Liver (tissue), 9 donors: Measurements from ENCODE around the gene ARHGEF28. TPM values are rescaled to one million over a fixed set of nuclear protein-coding genes. Genes with fewer than 3 reads are reported as not detected.

Experiments used
- DNase-seq: peaks from one replicate; pipeline ENCODE4 v3.0.0-alpha.2; 2017; ENCODE audit warnings: low spot score
- H3K27ac ChIP-seq, 2 donors: one replicate each; pipeline ENCODE4 v1.7.0; 2013; ENCODE audit warnings: inconsistent platforms in 2 of 2, low read length in 2 of 2, control low read depth in 1 of 2, low read depth in 1 of 2, mild to moderate bottlenecking in 1 of 2
- H3K27me3 ChIP-seq, 4 donors: one replicate each; pipeline versions ENCODE4 v1.6.1 to v1.7.0; 2013; ENCODE audit warnings: low read length in 3 of 4, inconsistent platforms in 1 of 4, mild to moderate bottlenecking in 1 of 4, moderate library complexity in 1 of 4; ENCODE audit not compliant: control insufficient read depth in 4 of 4, insufficient read depth in 4 of 4
- H3K36me3 ChIP-seq, 4 donors: one replicate each; pipeline versions ENCODE4 v1.6.1 to v1.7.0; 2013; ENCODE audit warnings: low read length in 3 of 4, mild to moderate bottlenecking in 3 of 4, low read depth in 1 of 4, moderate library complexity in 1 of 4; ENCODE audit not compliant: control insufficient read depth in 4 of 4, insufficient read depth in 3 of 4
- H3K4me1 ChIP-seq, 4 donors: one replicate each; pipeline versions ENCODE4 v1.6.1 to v1.7.0; 2013; ENCODE audit warnings: low read length in 3 of 4, mild to moderate bottlenecking in 3 of 4, moderate library complexity in 1 of 4; ENCODE audit not compliant: control insufficient read depth in 4 of 4, insufficient read depth in 4 of 4
- H3K4me3 ChIP-seq, 3 donors: one replicate each; pipeline versions ENCODE4 v1.6.1 to v1.7.0; 2013; ENCODE audit warnings: low read length in 3 of 3, control low read depth in 1 of 3, low read depth in 1 of 3, mild to moderate bottlenecking in 1 of 3
- H3K9ac ChIP-seq, 2 donors: one replicate each; pipeline ENCODE4 v1.7.0; 2013; ENCODE audit warnings: low read length in 2 of 2, mild to moderate bottlenecking in 2 of 2, moderate library complexity in 2 of 2, control low read depth in 1 of 2, low read depth in 1 of 2
- H3K9me3 ChIP-seq, 4 donors: one replicate each; pipeline versions ENCODE4 v1.6.1 to v1.7.0; 2013; ENCODE audit warnings: low read length in 3 of 4; ENCODE audit not compliant: control insufficient read depth in 4 of 4
- ATF3 ChIP-seq: IDR thresholded peaks from 2 replicates; pipeline ENCODE4 v1.6.1; 2016; ENCODE audit warnings: antibody characterized with exemption
- CTCF ChIP-seq: fragments of 150-350 bp; IDR thresholded peaks from 2 replicates; pipeline ENCODE4 v1.5.1; 2017; ENCODE audit warnings: improper control_type of control experiment, low read depth, low read length; ENCODE audit not compliant: missing input control
- EGR1 ChIP-seq, 2 donors: IDR thresholded peaks; 2 replicates each; pipeline ENCODE4 v1.6.1; 2016 to 2018; ENCODE audit warnings: antibody characterized with exemption in 2 of 2, low read depth in 2 of 2
- FOXA1 ChIP-seq: IDR thresholded peaks from 2 replicates; pipeline ENCODE4 v1.6.1; 2016; ENCODE audit warnings: antibody characterized with exemption
- FOXA2 ChIP-seq: IDR thresholded peaks from 2 replicates; pipeline ENCODE4 v1.6.1; 2016; ENCODE audit warnings: antibody characterized with exemption
- GABPA ChIP-seq, 2 donors: IDR thresholded peaks in 1 of 2; conservative IDR thresholded peaks in 1 of 2; 2 replicates each; pipeline ENCODE4 v1.6.1; 2016; ENCODE audit warnings: antibody characterized with exemption in 2 of 2, mild to moderate bottlenecking in 1 of 2, moderate library complexity in 1 of 2
- HNF4A ChIP-seq, 2 donors: conservative IDR thresholded peaks; 2 replicates each; pipeline ENCODE4 v1.6.1; 2016; ENCODE audit warnings: antibody characterized with exemption in 2 of 2, mild to moderate bottlenecking in 2 of 2
- HNF4G ChIP-seq: IDR thresholded peaks from 2 replicates; pipeline ENCODE4 v1.6.1; 2016; ENCODE audit warnings: antibody characterized with exemption
- MAX ChIP-seq: IDR thresholded peaks from 2 replicates; pipeline ENCODE4 v1.6.1; 2016; ENCODE audit warnings: antibody characterized with exemption
- NR2F2 ChIP-seq: IDR thresholded peaks from 2 replicates; pipeline ENCODE4 v1.6.1; 2016; ENCODE audit warnings: antibody characterized with exemption
- RAD21 ChIP-seq, 2 donors: IDR thresholded peaks; 2 replicates each; pipeline ENCODE4 v1.6.1; 2016; ENCODE audit warnings: antibody characterized with exemption in 2 of 2, mild to moderate bottlenecking in 2 of 2
- REST ChIP-seq: IDR thresholded peaks from 2 replicates; pipeline ENCODE4 v1.6.1; 2016; ENCODE audit warnings: antibody characterized with exemption, mild to moderate bottlenecking
- RXRA ChIP-seq, 2 donors: IDR thresholded peaks; 2 replicates each; pipeline ENCODE4 v1.6.1; 2017 to 2018; ENCODE audit warnings: antibody characterized with exemption in 2 of 2, mild to moderate bottlenecking in 1 of 2
- SP1 ChIP-seq: IDR thresholded peaks from 2 replicates; pipeline ENCODE4 v1.6.1; 2018; ENCODE audit warnings: antibody characterized with exemption, mild to moderate bottlenecking
- TAF1 ChIP-seq: conservative IDR thresholded peaks from 2 replicates; pipeline ENCODE4 v1.6.1; 2016; ENCODE audit warnings: antibody characterized with exemption, mild to moderate bottlenecking
- YY1 ChIP-seq: IDR thresholded peaks from 2 replicates; pipeline ENCODE4 v1.6.1; 2016; ENCODE audit warnings: antibody characterized with exemption, mild to moderate bottlenecking
- ZBTB33 ChIP-seq: IDR thresholded peaks from 2 replicates; pipeline ENCODE4 v1.6.1; 2016; ENCODE audit warnings: antibody characterized with exemption
- WGBS: extraction: QIAGEN DNeasy Blood & Tissue Kit; methylation state at CpG from one replicate; pipeline ENCODE4 v1.1.7; 2013; 5-methylcytosine and 5-hydroxymethylcytosine counted together
- polyA plus RNA-seq, 2 donors: library from polyadenylated mRNA; stranded (reverse) in 1 of 2; unstranded in 1 of 2; fragments of 200-250 nt in 1 of 2; fragments of >200 nt in 1 of 2; fragmentation: Nextera tagmentation in 1 of 2; extraction: Ambion mirVana in 1 of 2; gene quantifications; one replicate each; pipeline versions ENCODE4 v1.2.1 to v1.2.3, GENCODE V29; 2013 to 2015
- total RNA-seq, 2 donors: library from RNA; depleted of rRNA; stranded (reverse); fragments of >200 nt; gene quantifications; one replicate each; pipeline ENCODE4 v1.2.3, GENCODE V29; 2014
- donor health status: healthy.
- donor health status: healthy.
- donor health status: healthy.
- donor health status: healthy.
- donor health status: healthy.

The ARHGEF28 gene
- total and polyA plus RNA-seq, 4 donors = 1.6 to 13.9 (median 3.6) TPM

- 63% methylated on average over 4 of the region's 4 CpGs for WGBS
- H3K9ac ChIP-seq = no peak overlapping the region
- H3K36me3 ChIP-seq = peaks cover 0 to 2% (median 0%) of the 10 kb centered on the region in 4 donors
- H3K9me3 ChIP-seq = no peaks in the 10 kb centered on the region
- H3K4me1 ChIP-seq = peaks cover 0 to 14% (median 8%) of the 10 kb centered on the region in 4 donors
- no peak overlapping the region for H3K27ac ChIP-seq
- H3K27me3 ChIP-seq = no peaks in the 10 kb centered on the region
- no peak for DNase-seq
- H3K4me3 ChIP-seq = no peak overlapping the region
- TF ChIP-seq SP1 = no peak
- TF ChIP-seq YY1 = peak; percentile 19
- no peak for TF ChIP-seq NR2F2
- TF ChIP-seq RXRA (IDR thresholded peaks at IDR 0.05) = no peak
- TF ChIP-seq HNF4A (conservative IDR thresholded peaks at IDR 0.05) = peak; percentile 16 to 40
- no peak for TF ChIP-seq HNF4G
- no peak for TF ChIP-seq MAX
Measured at GRCh38 chr5:73861313-73861988, 235.5 kb downstream of the ARHGEF28 start.

GRCh38 chr5:73862796-73863195 lies 236.8 kb downstream of the ARHGEF28 start:
- no peak for DNase-seq
- Histone ChIP-seq H3K27me3 (no peaks in the 10 kb centered on the region), H3K4me1 (peaks cover 0 to 13% (median 7%) of the 10 kb centered on the region in 4 donors), H3K9me3 (no peaks in the 10 kb centered on the region), H3K4me3 (no peak overlapping the region), H3K27ac (no peak overlapping the region), H3K9ac (no peak overlapping the region), H3K36me3 (peaks cover 0 to 7% (median 0%) of the 10 kb centered on the region in 4 donors)
- TF ChIP-seq YY1 = no peak
- peak in 1 of 2 donors; percentile 11 for TF ChIP-seq RXRA (IDR thresholded peaks at IDR 0.05)
- no peak for TF ChIP-seq ATF3
- peak; percentile 14 to 49 for TF ChIP-seq HNF4A (conservative IDR thresholded peaks at IDR 0.05)
- TF ChIP-seq MAX = no peak

- Histone ChIP-seq H3K9me3 (no peaks in the 10 kb centered on the region), H3K27ac (no peak overlapping the region), H3K4me1 (peaks cover 0 to 9% (median 5%) of the 10 kb centered on the region in 4 donors), H3K36me3 (peaks cover 0 to 5% (median 2%) of the 10 kb centered on the region in 4 donors), H3K27me3 (no peaks in the 10 kb centered on the region), H3K4me3 (no peak overlapping the region), H3K9ac (no peak overlapping the region)
- 95% methylated on average over 3 of the region's 3 CpGs for WGBS
- DNase-seq = no peak
- TF ChIP-seq NR2F2 (no peak), RXRA (IDR thresholded peaks at IDR 0.05) (no peak), REST (no peak), HNF4G (no peak), GABPA (IDR thresholded peaks at IDR 0.05 in 1 of 2, conservative IDR thresholded peaks at IDR 0.05 in 1 of 2) (no peak), EGR1 (IDR thresholded peaks at IDR 0.05; ENCODE audit: low read depth in 2 of 2) (no peak), TAF1 (no peak), MAX (no peak), FOXA1 (no peak), FOXA2 (no peak), YY1 (no peak), CTCF (no peak), ATF3 (no peak), HNF4A (conservative IDR thresholded peaks at IDR 0.05) (no peak), ZBTB33 (no peak), RAD21 (IDR thresholded peaks at IDR 0.05) (no peak)
Measured at GRCh38 chr5:73863876-73864275, 237.9 kb downstream of the ARHGEF28 start.
